Mucosa of rectum (tissue), 2 donors: ENCODE results near the gene TIPIN.
"Not testable (repeated sequence)": the region's sequence is repeated elsewhere in the genome, so short reads cannot be mapped to it uniquely, and the experiment has no call there.

ENCODE experiments used
- H3K27ac ChIP-seq, 2 donors: one replicate each; pipeline ENCODE4 v1.7.0; 2013; ENCODE audit warnings: inconsistent platforms in 2 of 2, low read depth in 2 of 2, low read length in 2 of 2
- H3K27me3 ChIP-seq, 2 donors: one replicate each; pipeline ENCODE4 v1.7.0; 2013; ENCODE audit warnings: low read length in 2 of 2; ENCODE audit not compliant: control insufficient read depth in 2 of 2, insufficient read depth in 2 of 2
- H3K36me3 ChIP-seq, 2 donors: one replicate each; pipeline ENCODE4 v1.7.0; 2013; ENCODE audit warnings: low read length in 2 of 2; ENCODE audit not compliant: control insufficient read depth in 2 of 2, insufficient read depth in 2 of 2
- H3K4me1 ChIP-seq, 2 donors: one replicate each; pipeline ENCODE4 v1.7.0; 2013; ENCODE audit warnings: low read length in 2 of 2, mild to moderate bottlenecking in 1 of 2; ENCODE audit not compliant: control insufficient read depth in 2 of 2, insufficient read depth in 2 of 2
- H3K4me3 ChIP-seq, 2 donors: one replicate each; pipeline ENCODE4 v1.7.0; 2013; ENCODE audit warnings: low read length in 2 of 2
- H3K9ac ChIP-seq, 2 donors: one replicate each; pipeline ENCODE4 v1.7.0; 2013; ENCODE audit warnings: low read length in 2 of 2, low read depth in 1 of 2, mild to moderate bottlenecking in 1 of 2
- H3K9me3 ChIP-seq, 2 donors: one replicate each; pipeline ENCODE4 v1.7.0; 2013; ENCODE audit warnings: low read length in 2 of 2; ENCODE audit not compliant: control insufficient read depth in 2 of 2
- donor health status: healthy.
- donor health status: Normal muscosa, but diverticular disease.

Gene TIPIN

DNA sequence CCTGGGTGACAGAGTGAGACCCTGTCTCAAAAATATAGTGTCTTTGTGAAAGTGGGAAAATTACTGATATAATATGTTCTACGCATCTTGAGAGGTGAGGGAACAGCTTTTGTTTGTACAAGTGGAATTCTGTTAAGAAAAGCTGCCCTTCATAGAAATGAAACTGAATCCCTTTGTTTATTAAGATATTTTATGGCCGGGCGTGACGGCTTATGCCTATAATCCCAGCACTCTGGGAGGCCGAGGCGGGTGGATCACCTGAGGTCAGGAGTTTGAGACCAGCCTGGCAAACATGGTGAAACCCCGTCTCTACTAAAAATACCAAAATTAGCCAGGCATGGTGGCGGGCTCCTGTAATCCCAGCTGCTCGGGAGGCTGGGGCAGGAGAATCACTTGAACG lies 52.1 kb downstream of the TIPIN start:
- H3K9me3 ChIP-seq, H3K27ac ChIP-seq, H3K4me1 ChIP-seq, H3K27me3 ChIP-seq, H3K4me3 ChIP-seq, H3K9ac ChIP-seq: not testable (repeated sequence)
- peaks cover 12 to 23% of the 10 kb centered on the region in 2 donors for H3K36me3 ChIP-seq

DNA sequence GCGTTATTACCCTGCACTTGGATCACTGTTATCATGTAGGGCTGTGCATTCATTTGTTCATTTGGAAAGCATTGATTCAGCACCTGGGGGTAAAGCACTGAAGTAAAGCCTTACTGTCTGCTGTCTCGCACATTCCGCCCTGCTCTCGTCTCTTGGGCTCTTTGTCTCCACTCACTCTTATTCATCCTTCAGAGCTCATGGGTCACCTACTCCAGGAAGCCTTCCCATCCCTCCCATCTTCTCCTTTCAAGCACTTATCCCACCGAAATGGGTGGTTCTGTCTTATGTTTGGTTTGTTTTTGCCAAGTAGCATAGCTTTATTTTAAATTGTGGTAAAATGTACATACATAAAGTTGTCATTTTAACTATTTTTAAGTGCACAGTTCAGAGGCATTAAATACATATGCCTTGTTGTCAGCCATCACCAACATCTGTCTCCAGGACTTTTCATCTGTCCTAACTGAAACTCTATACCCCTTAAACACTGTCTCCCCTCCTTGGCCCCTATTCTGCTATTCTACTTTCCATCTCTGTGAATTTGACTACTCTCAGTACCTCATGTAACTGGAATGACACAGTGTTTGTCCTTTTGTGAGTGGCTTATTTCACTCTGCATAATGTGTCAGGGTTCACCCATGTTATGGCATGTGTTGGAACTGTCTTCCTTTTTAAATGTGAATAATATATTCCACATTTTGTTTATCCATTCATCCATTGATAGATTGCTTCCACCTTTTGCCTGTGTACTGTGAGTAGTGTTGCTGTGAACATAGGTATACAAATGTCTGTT lies 53.8 kb downstream of the TIPIN start:
- H3K4me3 ChIP-seq, result no peak overlapping the region
- no peak overlapping the region for H3K9ac ChIP-seq
- peaks cover 2 to 5% of the 10 kb centered on the region in 2 donors for H3K4me1 ChIP-seq
- peaks cover 4 to 10% of the 10 kb centered on the region in 2 donors for H3K36me3 ChIP-seq
- H3K27ac ChIP-seq, result no peak overlapping the region
- no peaks in the 10 kb centered on the region for H3K27me3 ChIP-seq
- no peaks in the 10 kb centered on the region for H3K9me3 ChIP-seq

DNA sequence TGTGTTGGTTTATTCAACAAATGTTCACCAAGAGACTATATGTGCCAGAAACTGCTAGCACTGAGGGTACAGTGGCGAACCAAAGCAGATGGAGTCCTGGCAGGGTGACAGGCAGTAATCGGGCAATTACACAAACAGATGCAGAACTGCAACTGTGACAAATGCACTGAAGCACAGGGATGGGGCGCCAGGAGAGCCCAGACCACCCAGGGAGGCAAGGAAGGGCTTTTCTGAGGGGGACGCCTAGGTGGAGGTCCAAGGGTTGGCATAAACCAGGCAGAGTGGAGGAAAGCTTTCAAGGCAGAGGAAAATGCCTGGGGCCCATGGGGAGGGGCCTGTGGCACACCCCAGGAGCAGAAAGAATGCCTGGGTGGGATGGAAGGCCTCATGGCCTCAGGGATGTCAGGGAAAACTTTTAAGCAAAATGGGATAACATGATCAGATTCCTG lies 57.7 kb downstream of the TIPIN start:
- H3K4me3 ChIP-seq, result no peak overlapping the region
- H3K27ac ChIP-seq, result no peak overlapping the region
- H3K36me3 ChIP-seq, result peaks cover 0 to 7% of the 10 kb centered on the region in 2 donors
- H3K9me3 ChIP-seq, result no peaks in the 10 kb centered on the region
- no peaks in the 10 kb centered on the region for H3K27me3 ChIP-seq
- no peak overlapping the region for H3K9ac ChIP-seq
- peaks cover 10 to 12% of the 10 kb centered on the region in 2 donors for H3K4me1 ChIP-seq

DNA sequence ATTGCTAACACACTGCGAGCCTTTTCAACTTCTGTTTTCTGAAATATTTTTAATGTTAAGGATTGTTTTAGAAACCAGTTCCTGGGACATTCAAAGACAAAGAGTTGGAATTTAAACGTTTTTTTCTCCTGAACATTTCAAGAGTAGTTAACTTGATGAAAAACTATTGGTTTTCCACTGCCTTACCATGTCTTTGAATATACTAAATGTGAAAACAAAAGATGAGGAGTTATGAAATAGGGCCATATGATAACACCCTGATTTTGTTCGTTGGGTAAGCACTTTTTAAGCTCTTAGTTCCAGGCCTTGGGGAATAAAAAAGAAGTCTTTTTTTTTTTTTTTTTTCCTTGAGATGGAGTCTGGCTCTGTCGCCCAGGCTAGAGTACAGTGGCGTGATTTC lies 60.3 kb downstream of the TIPIN start:
- Histone ChIP-seq H3K4me3 (no peak overlapping the region), H3K4me1 (peaks cover 14 to 20% of the 10 kb centered on the region in 2 donors), H3K27me3 (no peaks in the 10 kb centered on the region), H3K27ac (no peak overlapping the region), H3K9ac (no peak overlapping the region), H3K36me3 (peaks cover 0 to 3% of the 10 kb centered on the region in 2 donors), H3K9me3 (no peaks in the 10 kb centered on the region)

DNA sequence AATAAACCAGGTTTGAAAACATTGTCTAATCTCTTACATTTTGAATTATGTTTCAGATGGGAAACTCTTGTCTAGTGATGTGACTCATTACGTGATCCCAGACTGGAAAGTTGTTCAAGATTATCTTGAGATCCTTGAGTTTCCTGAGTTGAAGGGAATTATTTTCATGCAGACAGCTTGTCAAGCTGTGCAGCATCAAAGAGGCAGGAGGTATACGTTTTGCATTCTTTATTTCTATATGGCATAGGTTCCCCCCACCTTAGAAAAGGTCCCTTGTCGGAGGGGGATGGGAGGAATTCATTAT lies 61.6 kb downstream of the TIPIN start:
- peaks cover 14 to 20% of the 10 kb centered on the region in 2 donors for H3K4me1 ChIP-seq
- H3K27me3 ChIP-seq, result no peaks in the 10 kb centered on the region
- peak overlapping the region in 1 of 2 donors; percentile 82 for H3K4me3 ChIP-seq
- no peak overlapping the region for H3K27ac ChIP-seq
- H3K9me3 ChIP-seq, result no peaks in the 10 kb centered on the region
- peaks cover 0 to 3% of the 10 kb centered on the region in 2 donors for H3K36me3 ChIP-seq
- H3K9ac ChIP-seq, result peak overlapping the region; percentile 64 to 80

DNA sequence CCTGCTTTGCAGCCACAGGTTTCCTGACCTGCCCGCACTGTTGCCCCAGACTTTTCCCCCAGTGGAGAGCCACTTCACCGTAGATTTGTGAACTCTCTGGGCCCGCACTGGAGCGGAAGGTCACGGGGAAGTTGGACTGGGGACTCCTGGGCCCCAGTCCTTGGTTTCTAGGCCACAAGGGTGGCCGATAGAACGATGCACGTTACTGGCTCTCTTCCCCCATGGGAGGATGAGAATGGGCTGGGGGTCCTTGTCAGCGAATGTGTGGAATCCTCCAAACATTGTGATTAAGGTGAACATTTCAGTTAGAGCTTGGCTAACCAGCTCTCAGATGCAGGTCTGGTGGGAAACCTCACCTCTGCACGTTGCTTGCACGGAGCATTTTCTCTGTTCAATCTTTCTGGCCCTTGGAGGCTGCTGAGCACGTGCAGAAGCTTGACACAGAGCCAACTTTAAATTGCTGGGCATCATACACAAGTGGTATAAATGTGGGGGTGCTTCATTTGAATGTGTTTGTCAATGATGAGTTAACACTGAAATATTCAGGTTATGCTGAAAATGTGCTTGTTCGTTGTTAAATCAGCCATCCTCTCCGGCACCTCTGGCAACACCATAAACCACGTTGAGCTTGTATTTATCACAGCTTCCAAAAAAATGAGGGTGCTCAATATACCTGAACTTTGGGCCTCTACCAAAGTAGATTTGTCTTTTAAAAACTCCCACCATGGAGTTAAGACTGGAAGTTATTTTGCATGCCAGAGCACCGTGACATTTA lies 62.1 kb downstream of the TIPIN start:
- peak overlapping the region; percentile 64 to 80 for H3K9ac ChIP-seq
- peak overlapping the region; percentile 75 to 89 for H3K27ac ChIP-seq
- H3K4me1 ChIP-seq, result peaks cover 14 to 20% of the 10 kb centered on the region in 2 donors
- H3K9me3 ChIP-seq, result no peaks in the 10 kb centered on the region
- peak overlapping the region; percentile 64 to 82 for H3K4me3 ChIP-seq
- peaks cover 0 to 3% of the 10 kb centered on the region in 2 donors for H3K36me3 ChIP-seq
- H3K27me3 ChIP-seq, result no peaks in the 10 kb centered on the region

DNA sequence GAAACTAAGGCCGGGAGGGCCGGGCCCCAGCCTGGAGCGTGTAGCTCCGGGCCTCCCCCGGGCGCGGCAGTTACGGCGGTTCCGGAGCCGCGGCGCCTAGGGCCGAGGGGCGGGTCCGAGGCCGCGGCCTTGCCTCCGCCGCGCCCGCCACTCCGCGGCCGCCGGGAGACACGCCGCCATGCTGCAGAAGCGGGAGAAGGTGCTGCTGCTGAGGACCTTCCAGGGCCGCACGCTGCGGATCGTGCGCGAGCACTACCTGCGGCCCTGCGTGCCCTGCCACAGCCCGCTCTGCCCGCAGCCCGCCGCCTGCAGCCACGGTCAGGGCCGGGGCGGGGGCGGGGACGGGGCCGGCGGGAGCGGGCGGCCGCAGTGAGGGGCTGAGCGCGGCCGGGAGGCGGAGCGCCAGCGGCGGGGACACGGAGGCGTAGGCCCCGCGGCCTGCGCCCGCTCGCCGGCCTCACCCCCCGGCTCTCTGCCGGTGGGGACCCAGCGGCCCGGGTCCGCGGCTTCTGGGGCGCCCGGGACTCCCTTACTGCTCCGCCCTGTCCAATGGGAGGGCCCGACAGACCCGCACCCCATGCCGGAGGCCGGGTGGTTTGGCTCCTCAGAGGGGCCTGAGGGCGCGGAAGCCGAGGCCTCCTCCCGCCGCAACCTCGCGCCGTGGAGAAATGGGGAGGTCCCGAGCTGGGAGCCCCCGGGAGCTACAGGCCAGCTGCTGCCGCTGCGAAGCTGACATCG lies 62.9 kb downstream of the TIPIN start, which contains the start of gene DIS3L:
DIS3L (plus strand) TSS at position 150 of the 738 bp plus-strand sequence; CDS start at position 179, 29 bp downstream.
- peak within 1 kb of the TSS; percentile 64 to 82 for H3K4me3 ChIP-seq
- no peaks in the 10 kb centered on the region for H3K9me3 ChIP-seq
- H3K9ac ChIP-seq, result peak within 1 kb of the TSS; percentile 76 to 80
- no peaks in the 10 kb centered on the region for H3K36me3 ChIP-seq
- H3K27ac ChIP-seq, result peak within 1 kb of the TSS; percentile 75 to 89
- no peaks in the 10 kb centered on the region for H3K27me3 ChIP-seq
- peaks cover 14 to 20% of the 10 kb centered on the region in 2 donors for H3K4me1 ChIP-seq

DNA sequence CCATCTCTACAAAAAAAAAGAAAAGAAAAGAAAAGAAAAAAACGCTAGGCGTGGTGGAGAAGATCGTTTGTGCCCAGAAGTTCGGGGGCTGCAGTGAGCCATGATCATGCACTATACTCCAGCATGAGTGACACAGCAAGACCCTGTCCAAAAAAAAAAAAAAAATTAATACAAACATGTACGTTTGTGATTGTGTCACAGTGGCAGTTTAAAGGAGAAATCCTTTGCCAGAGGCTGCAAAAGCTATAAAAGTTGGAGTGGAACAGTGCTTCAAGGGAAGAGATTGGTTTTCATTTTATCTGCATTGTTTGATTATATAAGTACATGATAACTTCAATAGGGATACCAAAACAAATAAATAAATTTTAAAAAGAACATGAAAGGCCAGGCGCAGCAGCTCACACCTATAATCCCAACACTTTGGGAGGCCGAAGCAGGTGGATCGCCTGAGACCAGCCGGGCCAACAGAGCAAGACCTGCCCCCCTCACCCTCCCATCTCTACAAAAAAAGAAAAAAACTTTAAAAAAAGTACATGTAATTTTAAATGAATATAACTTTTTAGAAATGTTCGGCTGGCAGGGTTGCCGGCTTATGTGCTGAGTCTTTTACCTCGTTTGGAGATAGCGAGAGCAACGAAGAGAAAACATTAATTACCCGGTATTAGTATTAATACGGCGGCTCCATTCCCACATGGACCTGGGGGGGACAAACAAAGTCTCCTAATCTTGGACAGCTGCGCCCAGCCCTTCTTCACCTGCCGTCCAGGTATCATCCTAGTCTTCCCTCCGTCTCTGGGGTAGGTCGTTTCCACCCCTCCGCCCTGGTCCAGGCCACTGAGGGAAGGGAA lies 63.7 kb downstream of the TIPIN start:
- H3K4me1 ChIP-seq, result peaks cover 14 to 20% of the 10 kb centered on the region in 2 donors
- peak overlapping the region; percentile 64 to 82 for H3K4me3 ChIP-seq
- H3K9ac ChIP-seq, result peak overlapping the region; percentile 76 to 80
- no peaks in the 10 kb centered on the region for H3K36me3 ChIP-seq
- H3K27me3 ChIP-seq, result no peaks in the 10 kb centered on the region
- no peaks in the 10 kb centered on the region for H3K9me3 ChIP-seq
- H3K27ac ChIP-seq, result peak overlapping the region; percentile 75 to 89

DNA sequence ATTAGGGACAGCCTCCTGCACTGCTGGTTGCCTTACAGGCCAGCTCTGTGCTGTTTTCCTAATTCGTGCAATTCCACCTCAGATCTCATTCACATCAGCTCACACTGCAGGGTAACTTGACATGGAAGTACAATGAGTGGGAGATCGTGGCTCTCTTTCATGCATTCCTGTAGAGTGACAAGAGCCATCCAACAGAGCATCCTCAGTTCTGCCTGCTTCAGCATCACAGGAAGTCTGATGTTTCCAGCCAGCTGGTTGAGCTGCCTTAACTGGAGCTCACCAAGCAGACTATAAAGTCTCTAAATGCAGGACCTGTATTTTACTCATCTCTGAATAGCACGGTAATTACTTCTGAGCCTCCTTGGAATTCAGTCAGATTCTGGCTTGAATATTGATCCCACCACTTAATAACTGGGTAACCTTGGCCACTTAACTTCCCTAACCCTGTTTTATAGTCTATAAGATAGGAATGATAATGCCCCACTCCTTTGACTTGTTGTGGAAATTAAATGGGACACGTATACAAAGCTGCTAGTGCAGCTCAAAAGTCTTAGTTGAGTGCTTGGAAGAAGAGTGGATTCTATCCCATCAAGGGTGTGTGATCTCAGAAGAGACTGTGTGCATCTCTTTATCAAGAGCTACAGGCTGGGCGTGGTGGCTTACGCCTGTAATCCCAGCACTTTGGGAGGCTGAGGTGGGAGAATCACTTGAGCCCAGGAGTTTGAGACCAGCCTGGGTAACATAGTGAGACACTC lies 64.5 kb downstream of the TIPIN start:
- Histone ChIP-seq H3K27me3 (no peaks in the 10 kb centered on the region), H3K4me1 (peaks cover 14 to 20% of the 10 kb centered on the region in 2 donors), H3K4me3 (no peak overlapping the region), H3K36me3 (no peaks in the 10 kb centered on the region), H3K27ac (no peak overlapping the region), H3K9me3 (no peaks in the 10 kb centered on the region), H3K9ac (no peak overlapping the region)
